Nephron progenitor cell (in vitro differentiated cells): ENCODE results near the gene HS3ST4.
"Not testable (repeated sequence)": the region's sequence is repeated elsewhere in the genome, so short reads cannot be mapped to it uniquely, and the experiment has no call there.

Source experiments
- DNase-seq: peaks from one replicate; pipeline ENCODE4 v3.0.0; 2021
- H3K27ac Mint-ChIP-seq: 2 replicates; pipeline ENCODE4 v1.8.0; 2021; ENCODE audit warnings: mild to moderate bottlenecking, moderate library complexity, mixed read lengths
- H3K27me3 Mint-ChIP-seq: 2 replicates; pipeline ENCODE4 v1.8.0; 2021; ENCODE audit warnings: mild to moderate bottlenecking, low read depth, mixed read lengths; ENCODE audit not compliant: poor library complexity
- H3K36me3 Mint-ChIP-seq: 2 replicates; pipeline ENCODE4 v1.8.0; 2021; ENCODE audit warnings: low read depth, mixed read lengths
- H3K4me1 Mint-ChIP-seq: 2 replicates; pipeline ENCODE4 v1.8.0; 2021; ENCODE audit warnings: mixed read lengths
- H3K4me3 Mint-ChIP-seq: 2 replicates; pipeline ENCODE4 v1.8.0; 2021; ENCODE audit warnings: mild to moderate bottlenecking, moderate library complexity, mixed read lengths
- H3K9me3 Mint-ChIP-seq: 2 replicates; pipeline ENCODE4 v1.8.0; 2021; ENCODE audit warnings: mild to moderate bottlenecking, moderate library complexity, mixed read lengths
- CTCF ChIP-seq: fragments of 200-600 bp; sonication (generic); IDR thresholded peaks from 2 replicates; pipeline ENCODE4 v1.5.0; 2021; ENCODE audit warnings: antibody characterized with exemption

HS3ST4 gene

GRCh38 chr16:25771216-25771615 is 79.5 kb downstream of the HS3ST4 start:
- H3K4me3 Mint-ChIP-seq: no peak overlapping the region
- no peak for TF ChIP-seq CTCF
- H3K4me1 Mint-ChIP-seq: no peaks in the 10 kb centered on the region
- no peaks in the 10 kb centered on the region for H3K36me3 Mint-ChIP-seq
- H3K9me3 Mint-ChIP-seq: peaks cover 4% of the 10 kb centered on the region
- no peak overlapping the region for H3K27ac Mint-ChIP-seq
- no peak for DNase-seq
- H3K27me3 Mint-ChIP-seq: no peaks in the 10 kb centered on the region

- Mint-ChIP-seq H3K27me3 (no peaks in the 10 kb centered on the region), H3K4me1 (no peaks in the 10 kb centered on the region)
- no peak for TF ChIP-seq CTCF
Measured at GRCh38 chr16:25771812-25772568, 80.2 kb downstream of the HS3ST4 start.

GRCh38 chr16:25776214-25776613 is 84.5 kb downstream of the HS3ST4 start:
- H3K27ac Mint-ChIP-seq, H3K9me3 Mint-ChIP-seq, H3K4me3 Mint-ChIP-seq, DNase-seq, H3K36me3 Mint-ChIP-seq, H3K4me1 Mint-ChIP-seq, H3K27me3 Mint-ChIP-seq: not testable (repeated sequence)

More at GRCh38 chr16:25771812-25772568, 80.2 kb downstream of the HS3ST4 start:
- Mint-ChIP-seq H3K27ac (no peak overlapping the region), H3K9me3 (peaks cover 4% of the 10 kb centered on the region), H3K36me3 (no peaks in the 10 kb centered on the region), H3K4me3 (no peak overlapping the region)
- DNase-seq: no peak

- no peak for TF ChIP-seq CTCF
- Mint-ChIP-seq H3K4me3 (no peak overlapping the region), H3K36me3 (no peaks in the 10 kb centered on the region), H3K9me3 (no peaks in the 10 kb centered on the region), H3K27me3 (no peaks in the 10 kb centered on the region), H3K4me1 (peaks cover 5% of the 10 kb centered on the region), H3K27ac (no peak overlapping the region)
- no peak for DNase-seq
Measured at GRCh38 chr16:25783226-25783625, 91.5 kb downstream of the HS3ST4 start.

GRCh38 chr16:25785361-25785760 is 93.6 kb downstream of the HS3ST4 start:
- Mint-ChIP-seq H3K4me1 (peaks cover 5% of the 10 kb centered on the region), H3K27me3 (peaks cover 2% of the 10 kb centered on the region), H3K9me3 (no peaks in the 10 kb centered on the region), H3K27ac (no peak overlapping the region), H3K36me3 (no peaks in the 10 kb centered on the region), H3K4me3 (no peak overlapping the region)
- no peak for DNase-seq
- no peak for TF ChIP-seq CTCF

- Mint-ChIP-seq H3K27me3 (peaks cover 2% of the 10 kb centered on the region), H3K9me3 (no peaks in the 10 kb centered on the region), H3K36me3 (no peaks in the 10 kb centered on the region), H3K4me1 (peaks cover 5% of the 10 kb centered on the region), H3K4me3 (no peak overlapping the region), H3K27ac (no peak overlapping the region)
- no peak for DNase-seq
- TF ChIP-seq CTCF: no peak
Measured at GRCh38 chr16:25786748-25787147, 95.0 kb downstream of the HS3ST4 start.
